Effector CD8-positive, alpha-beta T cell (primary cell): ENCODE measurements around the gene PIM1.
A peak's percentile ranks its signal among the peaks of the same experiment; 100 is the strongest.

ENCODE experiments used
- DNase-seq: peaks from one replicate; lab custom pipeline; 2025; lab: John Stamatoyannopoulos, UW

Gene PIM1

GRCh38 chr6:37137201-37138090 lies 32.5 kb upstream of the PIM1 start:
- DNase-seq = no peak

DNA sequence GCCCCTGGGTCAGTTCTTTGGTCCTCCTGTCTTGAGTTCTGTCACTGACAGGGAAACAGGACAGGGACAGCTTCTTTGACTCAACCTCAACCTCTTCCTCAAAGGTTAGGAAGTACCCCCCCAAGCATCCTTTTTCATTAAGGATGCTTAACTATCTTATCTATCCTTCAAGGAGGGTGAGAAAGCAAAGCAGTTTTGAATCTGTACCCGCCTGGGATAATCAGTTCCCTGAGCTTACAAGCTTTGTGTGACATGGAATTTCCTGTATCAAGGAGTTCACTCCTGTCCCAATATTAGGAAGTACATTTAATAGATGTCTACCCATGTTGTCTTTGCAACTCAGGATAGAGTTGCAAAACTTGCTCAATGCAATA lies 31.1 kb upstream of the PIM1 start:
- DNase-seq = no peak

DNA sequence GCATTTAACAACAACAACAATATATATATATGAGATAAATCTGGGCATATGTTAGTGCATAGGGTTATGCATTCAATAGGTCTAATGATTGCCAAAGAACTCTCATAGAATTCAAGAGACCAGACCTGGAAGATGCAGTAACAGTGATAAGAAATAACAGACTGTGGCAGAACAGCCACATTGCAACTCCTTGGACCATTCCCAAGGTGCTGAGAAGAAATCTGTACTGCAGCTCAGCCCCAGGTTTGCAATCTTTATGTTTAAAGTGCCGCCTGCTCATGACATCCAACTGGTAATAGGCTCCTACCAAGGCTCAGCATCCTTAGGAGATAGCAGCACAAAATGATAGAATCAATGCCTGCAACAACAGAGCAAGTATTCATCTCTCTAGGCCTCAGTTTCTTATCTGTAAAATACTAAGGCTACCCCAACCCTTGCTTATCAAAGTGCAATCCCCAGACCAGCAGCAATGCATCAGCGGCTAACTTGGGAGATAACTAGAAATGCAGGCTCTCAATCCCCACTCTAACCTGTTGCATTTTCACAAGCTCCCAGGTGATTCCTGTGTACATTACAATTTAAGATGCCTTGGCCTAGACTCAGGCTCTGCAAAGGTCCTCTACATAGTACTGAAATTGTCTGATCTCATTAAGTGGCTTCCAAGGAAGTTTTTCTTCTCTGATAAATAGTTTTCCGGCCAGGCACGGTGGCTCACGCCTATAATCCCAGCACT lies 30.6 kb upstream of the PIM1 start:
- DNase-seq = no peak

DNA sequence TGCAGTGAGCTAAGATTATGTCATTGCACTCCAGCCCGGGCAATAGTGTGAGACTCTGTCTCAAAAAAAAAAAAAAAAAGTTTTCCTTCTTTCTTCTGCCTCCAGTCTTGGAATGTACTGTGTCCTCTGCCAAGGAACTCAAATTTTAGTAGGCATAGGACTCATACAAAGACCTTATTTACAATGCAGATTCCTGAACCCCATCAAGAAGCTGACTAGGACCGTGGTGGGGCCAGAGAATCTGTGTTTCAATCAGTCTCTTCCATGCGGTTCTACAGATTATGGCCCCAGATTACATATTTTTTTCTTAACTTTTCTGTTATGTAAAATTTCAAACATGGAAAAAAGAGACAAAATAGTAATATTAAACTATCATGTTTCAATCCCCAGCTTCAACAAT lies 29.8 kb upstream of the PIM1 start:
- no peak for DNase-seq

DNA sequence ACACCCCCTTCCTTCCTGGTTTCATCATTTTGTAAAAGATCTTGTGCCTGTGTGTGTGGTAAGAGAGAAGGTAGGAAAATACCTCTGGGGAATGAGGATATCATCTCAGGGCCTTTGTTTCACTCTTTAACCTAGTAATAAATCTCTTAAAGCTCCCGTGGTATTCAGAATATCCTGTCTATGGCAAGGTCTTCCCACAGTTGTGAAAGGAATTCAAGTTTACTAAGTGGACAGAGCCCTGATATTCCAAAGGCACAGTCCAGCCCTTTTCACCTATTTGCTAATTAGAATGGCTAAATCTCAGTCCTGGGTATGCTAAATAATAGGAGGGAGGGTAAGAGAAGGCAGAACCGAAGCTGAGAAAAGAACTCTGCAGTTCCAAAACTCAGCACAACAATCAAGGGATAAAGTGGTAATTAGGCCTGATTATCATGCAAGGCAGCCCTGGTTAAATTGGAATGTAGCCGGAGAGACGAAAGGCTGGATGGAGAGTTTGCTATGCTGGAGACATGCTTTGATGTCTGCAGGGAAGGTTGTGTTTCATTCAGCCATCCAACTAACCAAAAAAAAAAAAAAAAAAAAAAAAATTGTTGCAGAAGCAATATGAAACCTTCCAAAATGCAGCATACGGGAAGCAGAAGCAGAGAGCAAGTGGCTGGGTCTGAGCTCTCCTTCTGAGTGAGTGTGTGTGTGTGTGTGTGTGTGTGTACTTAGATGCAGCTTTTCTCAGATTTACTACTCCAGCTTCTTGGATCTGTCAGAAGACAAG lies 28.5 kb upstream of the PIM1 start:
- no peak for DNase-seq

- no peak for DNase-seq
These were observed 27.8 kb upstream of the PIM1 start for GRCh38 chr6:37142050-37142614.

DNA sequence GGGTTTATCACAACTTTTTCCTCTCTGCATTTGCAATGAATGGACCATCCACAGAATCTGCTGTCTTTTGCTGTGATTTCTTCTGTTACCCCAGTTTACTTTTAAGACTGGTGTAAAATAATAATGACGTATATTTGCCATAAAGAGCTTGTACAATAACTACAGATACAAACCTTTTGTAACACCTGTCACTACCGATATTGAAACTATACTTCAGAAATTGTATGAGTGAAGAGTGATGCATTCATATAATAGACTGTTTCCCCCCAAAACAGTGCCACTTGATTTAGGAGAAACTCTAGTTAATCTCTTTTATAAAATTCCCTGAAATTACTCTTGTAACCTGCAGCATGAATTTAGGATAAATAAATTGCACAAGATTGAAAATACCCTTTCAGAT lies 26.4 kb upstream of the PIM1 start:
- no peak for DNase-seq

DNA sequence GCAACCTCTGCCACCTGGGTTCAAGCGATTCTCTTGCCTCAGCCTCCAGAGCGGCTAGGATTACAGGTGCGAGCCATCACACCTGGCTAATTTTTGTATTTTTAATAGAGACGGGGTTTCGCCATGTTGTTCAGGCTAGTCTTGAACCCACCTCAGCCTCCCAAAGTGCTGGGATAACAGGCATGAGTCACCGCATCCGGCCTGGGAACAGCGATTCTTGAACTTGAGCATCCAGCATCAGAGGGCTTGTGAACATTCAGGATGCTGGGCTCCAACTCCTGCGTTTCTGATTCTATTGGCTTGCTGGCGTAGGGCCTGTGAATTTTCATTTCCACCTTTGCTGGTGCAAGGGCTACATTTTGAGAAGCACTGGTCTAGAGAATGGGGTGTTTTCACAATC lies 24.5 kb upstream of the PIM1 start:
- DNase-seq = no peak

DNA sequence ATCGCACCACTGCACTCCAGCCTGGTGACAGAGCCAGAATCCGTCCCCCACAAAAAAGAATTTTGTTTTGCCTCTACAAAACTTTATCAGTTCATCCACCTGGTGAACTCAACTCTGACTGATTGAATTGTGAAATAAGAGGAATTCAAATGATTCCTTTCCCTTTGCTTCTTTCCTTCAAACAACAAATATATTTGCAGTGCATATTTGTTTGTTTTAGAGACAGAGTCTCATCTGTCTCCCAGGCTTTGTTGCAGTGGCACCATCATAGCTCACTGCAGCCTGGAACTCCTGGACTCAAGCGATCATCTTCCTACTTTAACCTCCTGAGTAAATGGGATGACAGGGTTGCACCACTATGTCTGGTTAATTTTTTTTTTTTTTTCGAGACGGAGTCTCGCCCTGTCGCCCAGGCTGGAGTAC lies 23.2 kb upstream of the PIM1 start:
- no peak for DNase-seq

DNA sequence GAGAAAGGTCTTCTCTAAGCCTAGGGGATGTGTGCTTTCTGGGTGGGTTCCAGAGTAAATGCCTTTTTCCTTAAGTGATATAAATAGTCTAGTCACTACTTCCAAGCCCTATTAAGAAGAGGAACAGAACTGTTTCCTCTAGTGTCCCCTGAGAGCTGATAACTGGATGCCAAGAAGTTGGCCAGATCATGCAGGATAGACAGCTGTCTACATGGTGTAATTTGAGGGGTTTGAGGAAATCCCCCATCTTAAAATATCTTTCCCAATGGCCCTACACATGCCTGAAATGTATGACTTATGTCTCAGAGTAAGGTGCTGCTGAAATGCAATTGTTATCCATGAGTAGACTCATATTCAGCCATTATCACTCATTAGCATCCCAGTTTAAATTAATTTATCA lies 20.2 kb upstream of the PIM1 start:
- no peak for DNase-seq

GRCh38 chr6:37150314-37150713 lies 19.6 kb upstream of the PIM1 start:
- DNase-seq = no peak

GRCh38 chr6:37155394-37156312 lies 14.3 kb upstream of the PIM1 start:
- no peak for DNase-seq

- no peak for DNase-seq
These were observed 11.4 kb upstream of the PIM1 start for GRCh38 chr6:37158508-37158907.

GRCh38 chr6:37160922-37161778 lies 8.8 kb upstream of the PIM1 start:
- no peak for DNase-seq

DNA sequence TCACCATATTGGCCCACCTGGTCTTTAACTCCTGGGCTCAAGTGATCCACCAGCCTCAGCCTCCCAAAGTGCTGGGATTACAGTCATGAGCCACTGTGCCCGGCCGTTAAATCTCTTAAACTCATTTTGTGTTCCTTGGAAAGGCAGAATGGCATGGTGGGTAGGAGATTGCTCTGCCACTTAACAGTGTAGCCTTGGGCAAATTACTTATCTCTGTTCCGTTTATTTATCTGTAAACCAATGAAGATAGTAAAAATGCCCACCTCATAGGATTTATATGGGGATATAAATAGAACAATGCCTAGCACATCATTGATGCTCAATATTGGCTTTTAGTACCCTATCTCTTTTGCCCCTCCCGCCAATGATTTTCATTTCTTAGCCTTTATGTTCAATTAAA lies 7.2 kb upstream of the PIM1 start:
- DNase-seq = no peak

DNA sequence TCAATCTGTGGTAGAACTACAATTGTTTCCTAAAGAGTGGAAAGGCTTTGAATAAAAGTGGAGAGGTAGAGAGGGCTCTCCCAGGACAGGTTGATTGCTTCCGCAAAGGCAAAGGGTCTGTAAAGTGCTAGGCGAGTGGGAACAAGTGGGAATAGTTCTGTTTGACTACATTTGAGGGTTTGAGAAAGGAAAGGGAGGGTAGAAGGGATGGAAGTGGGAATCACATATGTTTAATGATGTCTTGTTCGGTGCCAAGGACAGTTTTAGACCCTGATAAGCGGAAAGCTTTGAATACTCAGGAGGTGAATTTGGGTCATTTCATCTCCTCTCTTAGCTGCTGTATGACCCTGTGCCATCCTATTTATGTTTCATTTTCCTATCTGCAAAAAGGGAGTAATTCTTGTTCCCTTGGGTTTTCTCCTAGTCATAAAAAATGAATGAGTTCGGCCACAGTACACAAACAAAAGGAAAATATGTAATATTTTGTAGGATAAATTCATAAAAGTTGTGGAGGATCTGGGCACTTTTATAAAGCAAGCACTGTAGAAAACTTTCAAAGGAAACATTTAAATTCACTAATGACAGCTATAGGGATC lies 1.7 kb upstream of the PIM1 start:
- no peak for DNase-seq

GRCh38 chr6:37168811-37169495 lies 999 bp upstream of the PIM1 start:
- DNase-seq = no peak

DNA sequence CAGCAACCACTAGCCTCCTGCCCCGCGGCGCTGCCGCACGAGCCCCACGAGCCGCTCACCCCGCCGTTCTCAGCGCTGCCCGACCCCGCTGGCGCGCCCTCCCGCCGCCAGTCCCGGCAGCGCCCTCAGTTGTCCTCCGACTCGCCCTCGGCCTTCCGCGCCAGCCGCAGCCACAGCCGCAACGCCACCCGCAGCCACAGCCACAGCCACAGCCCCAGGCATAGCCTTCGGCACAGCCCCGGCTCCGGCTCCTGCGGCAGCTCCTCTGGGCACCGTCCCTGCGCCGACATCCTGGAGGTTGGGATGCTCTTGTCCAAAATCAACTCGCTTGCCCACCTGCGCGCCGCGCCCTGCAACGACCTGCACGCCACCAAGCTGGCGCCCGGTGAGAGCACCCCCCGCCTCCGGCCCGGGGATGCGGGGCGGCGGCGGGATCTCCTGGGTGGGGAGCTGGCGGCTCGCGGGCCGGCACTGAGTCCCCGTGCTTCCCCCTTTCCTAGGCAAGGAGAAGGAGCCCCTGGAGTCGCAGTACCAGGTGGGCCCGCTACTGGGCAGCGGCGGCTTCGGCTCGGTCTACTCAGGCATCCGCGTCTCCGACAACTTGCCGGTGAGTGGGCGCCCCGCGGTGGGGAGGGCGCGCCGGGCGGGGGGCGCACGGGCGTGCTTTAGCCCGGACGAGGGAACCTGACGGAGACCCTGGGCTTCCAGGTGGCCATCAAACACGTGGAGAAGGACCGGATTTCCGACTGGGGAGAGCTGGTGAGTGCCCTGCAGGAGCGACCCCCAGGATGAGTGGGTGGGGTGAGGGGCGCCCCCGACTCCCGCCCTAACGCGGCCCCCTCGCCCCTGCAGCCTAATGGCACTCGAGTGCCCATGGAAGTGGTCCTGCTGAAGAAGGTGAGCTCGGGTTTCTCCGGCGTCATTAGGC lies 585 bp downstream of the PIM1 start:
- DNase-seq = peak; percentile 49
